Esophagus muscularis mucosa (tissue), 3 donors: ENCODE data around the gene TMEM235.

Source experiments
- POLR2A ChIP-seq: fragments of 450-650 bp; IDR thresholded peaks from one replicate; pipeline ENCODE4 v1.6.1; 2017; ENCODE audit warnings: antibody characterized with exemption, moderate library complexity, mild to moderate bottlenecking, low read depth
- POLR2AphosphoS5 ChIP-seq, 2 donors: sonication (generic); formaldehyde crosslinking; IDR thresholded peaks; one replicate each; pipeline ENCODE4 v1.6.1; 2017; ENCODE audit warnings: antibody characterized with exemption in 2 of 2
- TF ChIP-seq, protein P1 (sequence below), 3 experiments: fragments of 200-600 bp in 2 of 3; fragments of 450-650 bp in 1 of 3; sonication (generic) in 2 of 3; IDR thresholded peaks; one replicate each; pipeline ENCODE4 v1.5.1; 2017 to 2019; ENCODE audit warnings: antibody characterized with exemption in 3 of 3, mild to moderate bottlenecking in 2 of 3, moderate library complexity in 1 of 3

- TF ChIP-seq POLR2AphosphoS5 (IDR thresholded peaks at IDR 0.05): no peak
- no peak for TF ChIP-seq POLR2A
- TF ChIP-seq, protein P1, sequence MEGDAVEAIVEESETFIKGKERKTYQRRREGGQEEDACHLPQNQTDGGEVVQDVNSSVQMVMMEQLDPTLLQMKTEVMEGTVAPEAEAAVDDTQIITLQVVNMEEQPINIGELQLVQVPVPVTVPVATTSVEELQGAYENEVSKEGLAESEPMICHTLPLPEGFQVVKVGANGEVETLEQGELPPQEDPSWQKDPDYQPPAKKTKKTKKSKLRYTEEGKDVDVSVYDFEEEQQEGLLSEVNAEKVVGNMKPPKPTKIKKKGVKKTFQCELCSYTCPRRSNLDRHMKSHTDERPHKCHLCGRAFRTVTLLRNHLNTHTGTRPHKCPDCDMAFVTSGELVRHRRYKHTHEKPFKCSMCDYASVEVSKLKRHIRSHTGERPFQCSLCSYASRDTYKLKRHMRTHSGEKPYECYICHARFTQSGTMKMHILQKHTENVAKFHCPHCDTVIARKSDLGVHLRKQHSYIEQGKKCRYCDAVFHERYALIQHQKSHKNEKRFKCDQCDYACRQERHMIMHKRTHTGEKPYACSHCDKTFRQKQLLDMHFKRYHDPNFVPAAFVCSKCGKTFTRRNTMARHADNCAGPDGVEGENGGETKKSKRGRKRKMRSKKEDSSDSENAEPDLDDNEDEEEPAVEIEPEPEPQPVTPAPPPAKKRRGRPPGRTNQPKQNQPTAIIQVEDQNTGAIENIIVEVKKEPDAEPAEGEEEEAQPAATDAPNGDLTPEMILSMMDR (IDR thresholded peaks at IDR 0.05): no peak
Measured at GRCh38 chr17:78252701-78253635, 21.5 kb downstream of the TMEM235 start.
